GM19351 (cell line): ENCODE data around the gene PSMB4.
"Not testable (repeated sequence)": the region's sequence is repeated elsewhere in the genome, so short reads cannot be mapped to it uniquely, and the experiment has no call there.

Experiments
- ATAC-seq: cut with Tn5 transposase; IDR thresholded peaks from one replicate; pipeline ENCODE4 v1.9.1; 2021; ENCODE audit warnings: mild to moderate bottlenecking, moderate library complexity; ENCODE audit not compliant: unreplicated experiment

PSMB4 gene

DNA sequence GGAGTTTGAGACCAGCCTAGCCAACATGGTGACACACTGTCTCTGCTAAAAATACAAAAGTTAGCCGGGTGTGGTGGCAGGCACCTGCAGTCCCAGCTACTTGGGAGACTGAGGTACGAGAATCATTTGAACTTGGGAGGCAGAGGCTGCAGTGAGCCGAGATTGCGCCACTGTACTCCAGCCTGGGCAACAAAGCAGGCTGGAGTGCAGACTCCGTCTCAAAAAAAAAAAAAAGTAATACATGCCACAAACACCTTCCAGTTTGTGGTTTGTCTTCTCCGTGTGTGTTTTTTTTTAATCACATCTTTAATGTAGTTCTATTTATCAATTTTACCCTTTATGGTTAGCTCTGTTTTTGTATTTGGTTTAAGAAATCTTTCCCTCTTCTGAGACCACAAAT, 37.6 kb downstream of the PSMB4 start:
- ATAC-seq, result no peak

- ATAC-seq, result not testable (repeated sequence)
Observed at GRCh38 chr1:151437396-151437795, 38.0 kb downstream of the PSMB4 start.

GRCh38 chr1:151443846-151444782, 44.7 kb downstream of the PSMB4 start:
- peak; percentile 60 for ATAC-seq

- ATAC-seq, result no peak
Observed at GRCh38 chr1:151444783-151445177, 45.4 kb downstream of the PSMB4 start.

DNA sequence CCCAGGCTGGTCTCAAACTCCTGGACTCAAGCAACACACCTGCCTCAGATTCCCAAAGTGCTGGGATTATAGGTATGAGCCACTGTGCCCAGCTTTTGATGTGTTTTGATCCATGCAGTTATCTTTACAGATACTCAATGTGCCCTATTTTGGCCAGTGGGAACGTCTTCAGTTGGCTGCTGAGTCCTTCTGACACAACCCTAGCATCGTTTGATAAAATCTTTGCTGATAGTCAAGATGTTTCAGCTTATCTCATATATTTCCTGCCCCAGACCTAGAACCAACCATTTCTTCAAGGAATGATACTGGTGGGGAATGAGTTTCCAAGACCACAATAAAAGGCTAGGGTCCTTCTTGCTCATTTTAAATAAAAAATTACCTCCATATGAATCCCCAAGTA, 48.3 kb downstream of the PSMB4 start:
- no peak for ATAC-seq
